GM18867 (cell line): ENCODE results near the gene BHMT.
"Not testable (repeated sequence)": the region's sequence is repeated elsewhere in the genome, so short reads cannot be mapped to it uniquely, and the experiment has no call there.

ENCODE experiments used
- ATAC-seq: cut with Tn5 transposase; IDR thresholded peaks from one replicate; pipeline ENCODE4 v1.9.1; 2021; ENCODE audit warnings: mild to moderate bottlenecking, moderate library complexity; ENCODE audit not compliant: unreplicated experiment

BHMT gene

GRCh38 chr5:79111960-79112702 lies 522 bp downstream of the BHMT start:
- no peak for ATAC-seq

- ATAC-seq, result no peak
These were observed 1.1 kb downstream of the BHMT start for GRCh38 chr5:79112703-79113058.

DNA sequence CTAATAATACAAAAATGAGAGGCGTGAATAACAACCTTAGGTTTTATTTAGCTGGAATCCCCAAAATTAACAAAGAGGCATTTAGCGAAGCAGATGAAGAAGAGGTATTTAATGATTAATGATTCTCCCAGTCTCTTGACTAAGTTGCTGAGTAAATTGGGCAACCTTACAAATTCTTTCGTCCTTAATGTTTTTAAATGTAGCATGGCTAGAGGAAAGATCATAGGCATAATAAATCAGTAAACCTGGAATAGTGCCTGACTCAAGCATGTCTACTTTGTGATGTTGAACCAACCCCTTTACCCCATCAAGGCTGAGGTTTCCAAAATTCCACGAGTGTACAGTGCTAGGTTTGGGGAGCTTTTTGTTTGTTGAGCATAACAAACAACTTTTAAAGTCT lies 7.9 kb downstream of the BHMT start:
- ATAC-seq, result no peak

DNA sequence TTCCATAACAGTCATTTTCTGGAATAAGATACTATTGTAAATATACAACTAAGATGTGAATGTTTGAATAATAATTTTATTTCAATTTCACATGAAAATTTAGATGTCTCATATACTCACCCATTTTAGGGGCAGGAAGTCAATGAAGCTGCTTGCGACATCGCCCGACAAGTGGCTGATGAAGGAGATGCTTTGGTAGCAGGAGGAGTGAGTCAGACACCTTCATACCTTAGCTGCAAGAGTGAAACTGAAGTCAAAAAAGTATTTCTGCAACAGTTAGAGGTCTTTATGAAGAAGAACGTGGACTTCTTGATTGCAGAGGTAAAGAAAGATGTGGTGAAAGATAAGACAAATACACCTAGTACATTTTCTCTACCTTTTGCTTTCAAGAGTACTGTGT lies 8.6 kb downstream of the BHMT start:
- ATAC-seq, result no peak

DNA sequence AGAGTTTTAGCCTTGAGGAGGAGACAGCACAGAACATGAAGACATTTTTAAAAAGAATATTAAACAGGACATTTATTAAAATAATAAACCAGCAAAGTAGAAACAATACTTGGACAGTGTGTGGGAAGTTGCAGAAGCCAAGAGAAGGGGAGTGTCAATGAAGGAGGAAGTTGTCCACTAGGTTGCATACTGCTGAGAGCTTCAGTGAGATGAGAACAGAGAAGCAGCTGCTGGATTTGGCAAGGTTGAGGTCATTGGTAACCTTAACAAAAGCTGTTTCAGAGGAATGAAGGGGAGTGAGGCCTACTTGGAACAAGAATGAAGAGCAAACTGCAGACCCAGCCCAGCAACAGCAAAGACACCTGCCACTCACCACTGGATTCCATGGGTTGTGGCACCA lies 11.4 kb downstream of the BHMT start:
- ATAC-seq, result no peak

DNA sequence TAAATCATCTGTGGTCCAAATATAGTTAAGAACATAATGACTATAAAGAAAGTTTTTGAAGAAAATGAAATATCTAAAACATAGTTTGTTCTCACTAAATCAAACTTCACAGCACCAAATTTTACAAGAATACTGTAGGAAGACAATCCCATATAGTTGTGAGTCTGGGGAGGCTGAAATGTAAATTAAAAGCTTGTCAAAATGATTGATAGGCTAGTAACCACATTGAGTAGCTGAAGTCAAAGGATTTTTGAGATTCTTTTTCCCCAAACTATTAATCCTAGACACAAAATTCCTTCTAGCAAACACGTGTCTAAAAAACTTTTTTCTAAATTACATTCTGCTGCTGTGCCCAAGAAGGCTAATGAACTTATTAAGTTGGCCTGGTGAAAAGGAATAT lies 13.0 kb downstream of the BHMT start:
- no peak for ATAC-seq

- ATAC-seq, result no peak
These were observed 19.2 kb downstream of the BHMT start for GRCh38 chr5:79130781-79131180.

- ATAC-seq, result no peak
These were observed 21.6 kb downstream of the BHMT start for GRCh38 chr5:79133121-79133656.

- ATAC-seq, result peak; percentile 56
These were observed 22.2 kb downstream of the BHMT start for GRCh38 chr5:79133657-79134451.

DNA sequence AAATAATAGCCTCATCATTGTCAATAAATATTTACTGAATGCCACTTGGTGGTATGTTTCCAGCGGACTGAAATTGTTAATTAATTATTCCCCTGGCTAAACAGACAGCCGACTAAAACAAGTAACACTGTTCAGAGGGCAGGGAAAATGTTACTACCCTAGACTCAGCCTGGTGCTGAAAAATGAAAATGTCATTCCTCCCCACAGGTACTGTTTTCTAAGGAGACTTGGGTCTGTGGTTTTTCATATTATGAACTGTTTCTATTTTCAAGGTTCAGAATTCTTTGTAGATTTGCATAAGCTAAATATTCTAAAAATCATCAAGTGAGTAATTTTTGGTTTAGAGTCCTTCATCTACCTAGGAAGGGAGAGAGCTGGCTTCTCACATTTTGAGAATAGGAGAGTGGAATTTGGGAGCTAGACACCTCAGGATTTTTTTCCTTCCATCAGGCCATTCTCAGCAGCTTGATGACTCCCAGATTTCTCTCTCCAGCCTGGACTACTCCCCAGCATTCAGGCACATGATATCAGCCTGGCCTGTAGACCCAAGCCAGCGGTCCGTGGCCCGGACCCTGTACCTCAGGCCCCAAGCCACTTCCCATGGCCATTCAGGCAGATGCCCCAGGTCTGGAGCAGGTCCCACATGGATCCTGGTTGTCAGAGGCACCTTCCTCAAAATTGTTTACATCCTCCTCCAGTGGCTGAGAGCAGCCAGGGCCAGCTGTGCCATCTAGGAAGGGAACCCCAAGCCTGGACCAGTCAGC lies 24.4 kb downstream of the BHMT start:
- ATAC-seq, result no peak

GRCh38 chr5:79136618-79137017 lies 25.0 kb downstream of the BHMT start:
- ATAC-seq, result no peak

GRCh38 chr5:79140553-79140952 lies 28.9 kb downstream of the BHMT start:
- no peak for ATAC-seq

DNA sequence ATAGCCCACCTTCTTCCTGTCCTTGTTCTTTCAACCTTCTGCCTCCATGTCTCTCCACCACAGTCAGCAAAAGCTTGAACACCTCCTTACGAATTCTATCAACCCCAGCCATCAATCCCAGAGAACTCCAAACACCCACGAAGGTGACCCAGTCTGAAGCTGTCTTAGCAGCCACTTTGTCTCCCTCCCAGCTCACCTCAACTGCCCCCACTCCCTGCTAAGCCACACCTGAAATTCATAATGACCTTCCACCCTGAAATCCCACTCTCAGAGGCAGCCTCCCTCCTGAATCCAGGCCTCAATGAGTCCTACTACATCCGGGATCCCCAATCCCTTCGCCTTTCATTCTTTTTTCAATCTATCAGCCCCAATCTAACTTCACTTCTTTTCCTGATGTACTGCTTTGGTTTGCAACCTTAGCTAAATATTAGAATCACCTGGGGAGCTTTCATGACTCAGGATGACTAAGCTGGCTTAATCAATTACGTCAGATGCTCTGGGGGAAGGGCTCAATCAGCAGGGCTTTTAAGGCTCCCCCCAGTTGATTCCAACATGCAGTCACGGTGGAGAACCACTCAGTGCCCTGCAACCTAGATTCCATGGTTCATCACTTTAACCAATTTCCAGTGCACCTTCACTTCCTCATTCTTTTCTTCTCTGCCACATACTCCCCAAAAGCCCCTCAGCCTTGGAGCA lies 32.2 kb downstream of the BHMT start:
- ATAC-seq, result no peak

DNA sequence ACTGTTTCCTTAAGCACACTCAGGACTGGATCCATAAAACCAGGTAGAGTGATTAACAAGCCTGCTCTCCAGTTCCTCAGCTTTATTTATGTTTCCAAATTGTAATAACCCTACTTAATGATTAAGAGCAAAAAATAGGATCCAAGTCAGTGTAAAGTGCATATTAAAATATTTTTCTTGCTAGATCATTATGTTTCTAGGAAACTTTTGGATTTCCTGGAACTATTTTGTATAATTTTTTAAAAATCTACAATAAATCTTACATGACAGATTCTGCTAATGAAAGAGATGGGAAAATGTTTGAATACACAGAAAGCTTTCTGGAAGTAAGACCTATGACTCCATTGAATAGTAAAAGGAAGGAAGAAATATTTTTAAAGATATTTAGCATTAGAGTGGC lies 35.5 kb downstream of the BHMT start:
- no peak for ATAC-seq

GRCh38 chr5:79149433-79149832 lies 37.8 kb downstream of the BHMT start:
- no peak for ATAC-seq

DNA sequence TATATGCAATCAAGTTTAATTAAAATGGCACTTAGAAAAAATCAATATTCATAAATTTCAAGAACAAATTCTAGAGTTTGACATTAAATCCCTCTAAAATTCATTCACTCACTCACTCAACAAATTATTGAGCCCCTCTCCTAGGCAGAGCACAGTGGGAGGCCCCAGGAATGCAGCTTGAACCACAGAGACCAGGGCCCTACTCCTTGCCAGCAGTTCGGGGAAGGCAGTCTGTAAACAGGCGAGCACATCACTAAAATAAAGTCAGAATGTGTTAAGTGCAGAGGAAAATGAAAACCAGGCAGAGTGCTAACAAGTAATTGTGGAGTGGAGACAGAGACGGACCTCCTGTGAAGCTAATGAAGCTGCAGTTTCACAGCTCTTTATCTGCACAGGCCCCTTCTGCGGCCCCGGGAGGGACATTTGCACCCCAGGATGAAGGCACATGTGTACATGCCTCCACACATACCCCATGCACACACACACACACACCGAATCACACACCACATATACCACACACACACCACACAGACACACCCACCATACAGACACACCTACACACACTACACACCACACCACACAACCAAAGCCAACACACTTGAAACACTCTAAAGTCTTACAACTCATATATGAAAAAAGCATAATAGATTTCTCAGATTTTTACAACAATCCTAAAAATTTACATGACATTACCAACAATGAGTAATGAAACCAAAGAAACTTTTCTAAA lies 40.5 kb downstream of the BHMT start:
- no peak for ATAC-seq

- ATAC-seq, result no peak
These were observed 45.7 kb downstream of the BHMT start for GRCh38 chr5:79157305-79157704.

DNA sequence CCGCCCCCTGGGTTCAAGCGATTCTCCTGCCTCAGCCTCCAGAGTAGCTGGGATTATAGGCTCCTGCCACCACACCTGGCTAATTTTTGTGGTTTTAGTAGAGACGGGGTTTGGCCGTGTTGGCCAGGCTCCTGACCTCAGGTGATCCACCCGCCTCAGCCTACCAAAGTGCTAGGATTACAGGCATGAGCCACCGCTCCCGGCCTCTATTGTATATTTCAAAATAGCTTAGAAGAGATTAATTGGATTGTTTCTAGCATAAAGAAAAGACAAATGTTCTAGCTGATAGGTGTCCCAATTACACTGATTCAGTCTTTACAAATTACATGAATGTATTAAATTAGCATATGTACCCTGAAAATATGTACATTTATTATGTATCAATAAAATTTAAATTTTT lies 50.0 kb downstream of the BHMT start:
- ATAC-seq, result not testable (repeated sequence)

DNA sequence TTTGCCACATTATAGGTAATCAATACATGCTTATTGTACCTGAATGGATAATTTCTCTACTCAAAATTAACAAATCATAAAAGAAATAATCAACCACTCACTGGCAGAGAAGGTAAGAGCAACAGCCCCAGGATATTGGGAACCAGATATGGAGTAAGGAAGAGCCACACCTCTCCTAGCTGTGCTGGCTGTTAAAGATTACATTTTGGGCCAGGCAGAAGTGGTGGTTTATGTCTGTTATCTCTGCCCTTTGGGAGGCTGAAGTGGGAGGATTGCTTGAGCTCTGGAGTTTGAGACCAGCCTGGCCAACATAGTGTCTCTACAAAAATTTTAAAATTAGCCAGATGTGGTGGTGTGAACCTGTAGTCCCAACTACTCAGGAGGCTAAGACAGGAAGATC lies 56.4 kb downstream of the BHMT start:
- ATAC-seq, result no peak

DNA sequence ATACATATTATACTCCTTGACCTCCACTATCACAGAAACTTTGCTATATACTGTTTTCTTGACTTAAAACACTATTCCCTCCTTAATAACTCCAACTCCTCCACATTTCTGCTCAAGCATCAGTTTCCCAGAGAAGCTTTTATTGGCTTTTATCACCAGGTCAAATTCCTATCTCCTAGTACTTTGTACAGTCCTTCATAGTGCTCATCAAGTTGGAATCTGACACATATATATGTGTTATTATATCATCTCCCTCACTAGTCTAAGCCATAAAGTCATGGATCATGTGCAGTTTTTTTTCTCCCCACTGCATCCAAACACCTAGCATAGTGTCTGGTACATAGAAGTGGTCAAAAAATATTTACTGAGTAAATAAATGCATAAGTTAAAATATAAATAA lies 59.1 kb downstream of the BHMT start:
- no peak for ATAC-seq
